K562 (cell line): ENCODE data around the gene OLFML2A. TPM values are rescaled to one million over a fixed set of nuclear protein-coding genes. Genes with fewer than 3 reads are reported as not detected.

Source experiments
- ATF6 ChIP-seq: sonication (generic); formaldehyde crosslinking; IDR thresholded peaks from 2 replicates; pipeline ENCODE4 v1.4.0; 2020; ENCODE audit warnings: mild to moderate bottlenecking, missing genetic modification reagents
- E2F4 ChIP-seq: sonication (generic); formaldehyde crosslinking; IDR thresholded peaks from 2 replicates; pipeline ENCODE4 v1.8.0; 2022; ENCODE audit warnings: mild to moderate bottlenecking, low read depth, missing genetic modification reagents
- FOXA3 ChIP-seq, 2 experiments: fragments of 450-650 bp in 1 of 2; sonication (generic) in 1 of 2; formaldehyde crosslinking; IDR thresholded peaks in 1 of 2; conservative IDR thresholded peaks in 1 of 2; 2 replicates each; pipeline versions ENCODE4 v1.4.0 to v1.8.0; 2020 to 2022; ENCODE audit warnings: mild to moderate bottlenecking in 2 of 2, missing genetic modification reagents in 1 of 2
- ILF3 ChIP-seq: fragments of 450-650 bp; IDR thresholded peaks from 2 replicates; pipeline ENCODE4 v1.6.1; 2018; ENCODE audit warnings: antibody characterized with exemption, mild to moderate bottlenecking, moderate library complexity, borderline replicate concordance
- JUNB ChIP-seq: fragments of 450-650 bp; formaldehyde crosslinking; conservative IDR thresholded peaks from 2 replicates; pipeline ENCODE4 v1.4.0; 2020; ENCODE audit warnings: mild to moderate bottlenecking
- KAT7 ChIP-seq: sonication (generic); formaldehyde crosslinking; IDR thresholded peaks from 2 replicates; pipeline ENCODE4 v1.8.0; 2022; ENCODE audit warnings: missing genetic modification reagents, mild to moderate bottlenecking, borderline replicate concordance
- MEIS2 ChIP-seq: fragments of 450-650 bp; IDR thresholded peaks from 2 replicates; pipeline ENCODE4 v1.6.1; 2014; ENCODE audit warnings: mild to moderate bottlenecking; ENCODE audit not compliant: partially characterized antibody
- MYC ChIP-seq, 2 experiments: fragments of 250-450 bp in 1 of 2; sonication (Bioruptor Pico) in 1 of 2; IDR thresholded peaks; 2 replicates each; pipeline versions ENCODE4 v1.5.1 to v1.6.1; 2012 to 2021; ENCODE audit warnings: low read depth in 2 of 2, borderline replicate concordance in 1 of 2, improper control_type of control experiment in 1 of 2, low read length in 1 of 2, mild to moderate bottlenecking in 1 of 2, moderate library complexity in 1 of 2
- NCOA1 ChIP-seq: fragments of 450-650 bp; IDR thresholded peaks from 2 replicates; pipeline ENCODE4 v1.6.1; 2016; ENCODE audit warnings: low read depth
- NR3C1 ChIP-seq: sonication (generic); formaldehyde crosslinking; IDR thresholded peaks from 2 replicates; pipeline ENCODE4 v1.8.1; 2022; ENCODE audit warnings: missing genetic modification reagents
- PHB2 ChIP-seq: fragments of 450-650 bp; IDR thresholded peaks from 2 replicates; pipeline ENCODE4 v1.6.1; 2017; ENCODE audit warnings: low read depth
- POLR2B ChIP-seq: fragments of 450-650 bp; IDR thresholded peaks from 2 replicates; pipeline ENCODE4 v1.6.1; 2018; ENCODE audit warnings: low read depth; ENCODE audit not compliant: partially characterized antibody
- POLR2H ChIP-seq: IDR thresholded peaks from 2 replicates; pipeline ENCODE4 v1.6.1; 2016; ENCODE audit warnings: missing genetic modification characterization, low read depth, mild to moderate bottlenecking, control low read depth, missing compliant biosample characterization, moderate library complexity
- PREB ChIP-seq: sonication (generic); formaldehyde crosslinking; IDR thresholded peaks from 2 replicates; pipeline ENCODE4 v1.8.1; 2023; ENCODE audit warnings: mild to moderate bottlenecking, missing genetic modification reagents
- SAFB ChIP-seq: fragments of 200-400 bp; formaldehyde crosslinking; IDR thresholded peaks from 2 replicates; pipeline ENCODE4 v1.6.1; 2017; ENCODE audit warnings: low read depth, low read length, borderline replicate concordance
- SIN3A ChIP-seq, 2 experiments: fragments of 150-350 bp in 1 of 2; IDR thresholded peaks; 2 replicates each; pipeline ENCODE4 v1.6.1; 2011 to 2016; ENCODE audit warnings: borderline replicate concordance in 2 of 2, low read depth in 2 of 2, low read length in 2 of 2, mild to moderate bottlenecking in 2 of 2, moderate library complexity in 2 of 2; ENCODE audit not compliant: control insufficient read depth in 1 of 2
- SMARCB1 ChIP-seq: IDR thresholded peaks from 2 replicates; pipeline ENCODE4 v1.6.1; 2011; ENCODE audit warnings: improper control_type of control experiment, low read depth; ENCODE audit not compliant: insufficient read length
- TAF7 ChIP-seq: fragments of 450-650 bp; IDR thresholded peaks from 2 replicates; pipeline ENCODE4 v1.6.1; 2016; ENCODE audit warnings: missing genetic modification characterization, missing compliant biosample characterization
- THRAP3 ChIP-seq: fragments of 450-650 bp; IDR thresholded peaks from 2 replicates; pipeline ENCODE4 v1.6.1; 2016; ENCODE audit warnings: mild to moderate bottlenecking, inconsistent platforms, borderline replicate concordance
- ZNF395 ChIP-seq: fragments of 200-800 bp; sonication (Bioruptor generic); IDR thresholded peaks from 2 replicates; pipeline ENCODE4 v1.6.1; 2017; ENCODE audit warnings: missing genetic modification characterization, missing compliant biosample characterization
- polyA plus RNA-seq, 8 experiments: library from polyadenylated mRNA; depleted of rRNA in 4 of 8; stranded (reverse) in 5 of 8; unstranded in 3 of 8; fragments of >200 nt; fragmentation: Nextera tagmentation in 2 of 8; fragmentation: Illumina TruSeq in 1 of 8; extraction: Ambion mirVana in 2 of 8; extraction: Trizol in 1 of 8; gene quantifications; 2 replicates each; pipeline versions ENCODE4 v1.2.1 to v1.2.3, GENCODE V29; 2011 to 2014; ENCODE audit warnings: inconsistent platforms in 1 of 8, missing spikeins in 1 of 8
- total RNA-seq, 7 experiments: library from RNA; depleted of rRNA in 6 of 7; stranded (reverse); fragments of >200 nt in 6 of 7; fragmentation: Illumina TruSeq in 2 of 7; extraction: Trizol in 2 of 7; gene quantifications; 2 replicates each; pipeline versions ENCODE4 v1.2.1 to v1.2.3, GENCODE V29; 2011 to 2021; ENCODE audit warnings: low replicate concordance in 1 of 7

The OLFML2A gene
- total and polyA plus RNA-seq, 9 of the 15 experiments (the other 6 are each of a cell fraction or from before 2014, with no cell fraction given) = 0.16 TPM; not detected in 8

GRCh38 chr9:124771021-124771866 lies 5.7 kb upstream of the OLFML2A start, which contains the start of gene NR6A1 (continued):
- TF ChIP-seq PREB = no peak
- no peak for TF ChIP-seq ATF6 (CRISPR knock-in tag)
- no peak for TF ChIP-seq PHB2
- no peak; the same call in 1 of the 2 replicates for TF ChIP-seq ILF3
- TF ChIP-seq POLR2B = no peak
- TF ChIP-seq MYC (IDR thresholded peaks at IDR 0.05; ENCODE audit: low read depth, low read length) = peak; percentile 91
- no peak for TF ChIP-seq MYC (CRISPR knock-in tag; IDR thresholded peaks at IDR 0.05; ENCODE audit: borderline replicate concordance, low read depth)
- TF ChIP-seq JUNB (CRISPR knock-in tag) = no peak
- no peak for TF ChIP-seq THRAP3
- no peak for TF ChIP-seq POLR2H (tag)
- no peak for TF ChIP-seq SAFB
- TF ChIP-seq FOXA3 (CRISPR knock-in tag; conservative IDR thresholded peaks at IDR 0.05 in 1 of 2, IDR thresholded peaks at IDR 0.05 in 1 of 2) = no peak; a peak in 1 of 4 replicates
- TF ChIP-seq NR3C1 (CRISPR knock-in tag) = peak; percentile 9; the same call in 1 of the 2 replicates
- no peak for TF ChIP-seq E2F4 (CRISPR knock-in tag)
- TF ChIP-seq TAF7 = no peak
- TF ChIP-seq SMARCB1 = no peak
- peak; percentile 83 to 90 for TF ChIP-seq SIN3A (IDR thresholded peaks at IDR 0.05; ENCODE audit: borderline replicate concordance in 2 of 2, control insufficient read depth in 1 of 2, low read depth in 2 of 2, low read length in 2 of 2)
- no peak; the same call in 1 of the 2 replicates for TF ChIP-seq ZNF395 (CRISPR knock-in tag)
- TF ChIP-seq MEIS2 = peak; percentile 1
- TF ChIP-seq NCOA1 = peak; percentile 10
- peak; percentile 38; the same call in 1 of the 2 replicates for TF ChIP-seq KAT7 (CRISPR knock-in tag)
